Activated naive CD4-positive, alpha-beta T cell treated with anti-CD3 and anti-CD28 coated beads, Interleukin-2, amount 10 ng/mL, durations not matched to agents 7 days and 5 days (primary cell): Measurements from ENCODE around the gene C2.
"Not testable (repeated sequence)": the region's sequence is repeated elsewhere in the genome, so short reads cannot be mapped to it uniquely, and the experiment has no call there.

ENCODE experiments used
- CTCF ChIA-PET: fragments of 350-600 bp; sonication (Branson Sonifier 250); formaldehyde crosslinking; loops from one replicate; lab custom pipeline; 2021; ENCODE audit warnings: antibody characterized with exemption; lab: Charles Lee
- DNase-seq: peaks from one replicate; pipeline ENCODE4 v3.0.0-alpha.2; 2020
- H3K27ac Mint-ChIP-seq: one replicate; pipeline ENCODE4 v1.8.0; 2021; ENCODE audit warnings: mild to moderate bottlenecking, moderate library complexity, mixed read lengths
- H3K27me3 Mint-ChIP-seq: one replicate; pipeline ENCODE4 v1.8.0; 2021; ENCODE audit warnings: mild to moderate bottlenecking, mixed read lengths
- H3K36me3 Mint-ChIP-seq: one replicate; pipeline ENCODE4 v1.8.0; 2021; ENCODE audit warnings: mixed read lengths
- H3K4me1 Mint-ChIP-seq: one replicate; pipeline ENCODE4 v1.8.0; 2021; ENCODE audit warnings: mixed read lengths
- H3K4me3 Mint-ChIP-seq: one replicate; pipeline ENCODE4 v1.8.0; 2021; ENCODE audit warnings: mild to moderate bottlenecking, moderate library complexity, mixed read lengths
- H3K9me3 Mint-ChIP-seq: one replicate; pipeline ENCODE4 v1.8.0; 2021; ENCODE audit warnings: mixed read lengths

The C2 gene

GRCh38 chr6:31905041-31905440 is 22.5 kb upstream of the C2 start:
- CTCF ChIA-PET: no interaction called here
- Mint-ChIP-seq H3K4me1 (peaks cover 14% of the 10 kb centered on the region), H3K36me3 (no peaks in the 10 kb centered on the region), H3K4me3 (no peak overlapping the region), H3K27me3 (peaks cover 50% of the 10 kb centered on the region), H3K9me3 (no peaks in the 10 kb centered on the region), H3K27ac (no peak overlapping the region)
- DNase-seq: no peak

- CTCF ChIA-PET: no interaction called here
- H3K9me3 Mint-ChIP-seq: no peaks in the 10 kb centered on the region
- H3K4me3 Mint-ChIP-seq: no peak overlapping the region
- H3K27ac Mint-ChIP-seq: no peak overlapping the region
- H3K36me3 Mint-ChIP-seq: no peaks in the 10 kb centered on the region
- peaks cover 11% of the 10 kb centered on the region for H3K4me1 Mint-ChIP-seq
- DNase-seq: no peak
- H3K27me3 Mint-ChIP-seq: peaks cover 53% of the 10 kb centered on the region
Measured at GRCh38 chr6:31906122-31906521, 21.4 kb upstream of the C2 start.

GRCh38 chr6:31906727-31907126 is 20.8 kb upstream of the C2 start:
- H3K36me3 Mint-ChIP-seq, H3K9me3 Mint-ChIP-seq, H3K27ac Mint-ChIP-seq, H3K4me3 Mint-ChIP-seq, H3K4me1 Mint-ChIP-seq, CTCF ChIA-PET, DNase-seq: not testable (repeated sequence)
- H3K27me3 Mint-ChIP-seq: peaks cover 53% of the 10 kb centered on the region

GRCh38 chr6:31907158-31907813 is 20.2 kb upstream of the C2 start:
- H3K9me3 Mint-ChIP-seq: no peaks in the 10 kb centered on the region
- no peaks in the 10 kb centered on the region for H3K36me3 Mint-ChIP-seq
- H3K27me3 Mint-ChIP-seq: peaks cover 52% of the 10 kb centered on the region
- H3K27ac Mint-ChIP-seq: no peak overlapping the region
- DNase-seq: no peak
- H3K4me1 Mint-ChIP-seq: peaks cover 9% of the 10 kb centered on the region
- CTCF ChIA-PET: no interaction called here
- H3K4me3 Mint-ChIP-seq: no peak overlapping the region

- H3K4me1 Mint-ChIP-seq, DNase-seq, H3K27ac Mint-ChIP-seq, CTCF ChIA-PET, H3K9me3 Mint-ChIP-seq, H3K4me3 Mint-ChIP-seq, H3K36me3 Mint-ChIP-seq: not testable (repeated sequence)
- peaks cover 42% of the 10 kb centered on the region for H3K27me3 Mint-ChIP-seq
Measured at GRCh38 chr6:31908255-31908654, 19.3 kb upstream of the C2 start.

- no peaks in the 10 kb centered on the region for H3K9me3 Mint-ChIP-seq
- CTCF ChIA-PET: no interaction called here
- no peak overlapping the region for H3K27ac Mint-ChIP-seq
- peaks cover 2% of the 10 kb centered on the region for H3K4me1 Mint-ChIP-seq
- H3K36me3 Mint-ChIP-seq: no peaks in the 10 kb centered on the region
- H3K27me3 Mint-ChIP-seq: peaks cover 37% of the 10 kb centered on the region
- DNase-seq: no peak
- H3K4me3 Mint-ChIP-seq: no peak overlapping the region
Measured at GRCh38 chr6:31908791-31909190, 18.7 kb upstream of the C2 start.

- H3K9me3 Mint-ChIP-seq, H3K4me1 Mint-ChIP-seq, H3K4me3 Mint-ChIP-seq, CTCF ChIA-PET, DNase-seq, H3K36me3 Mint-ChIP-seq, H3K27ac Mint-ChIP-seq: not testable (repeated sequence)
- peaks cover 34% of the 10 kb centered on the region for H3K27me3 Mint-ChIP-seq
Measured at GRCh38 chr6:31909298-31909697, 18.2 kb upstream of the C2 start.

- CTCF ChIA-PET: interaction anchor here (1.1 kb wide), 1 partner anchor 10 kb away, joined by 3 read pairs; the partner anchor contains the start of gene ZBTB12
- peaks cover 21% of the 10 kb centered on the region for H3K27me3 Mint-ChIP-seq
- no peak for DNase-seq
- no peaks in the 10 kb centered on the region for H3K9me3 Mint-ChIP-seq
- H3K36me3 Mint-ChIP-seq: no peaks in the 10 kb centered on the region
- H3K27ac Mint-ChIP-seq: no peak overlapping the region
- H3K4me1 Mint-ChIP-seq: peaks cover 2% of the 10 kb centered on the region
- H3K4me3 Mint-ChIP-seq: no peak overlapping the region
Measured at GRCh38 chr6:31911826-31912585, 15.5 kb upstream of the C2 start.

- peaks cover 2% of the 10 kb centered on the region for H3K4me1 Mint-ChIP-seq
- no peaks in the 10 kb centered on the region for H3K36me3 Mint-ChIP-seq
- H3K27ac Mint-ChIP-seq: no peak overlapping the region
- H3K9me3 Mint-ChIP-seq: no peaks in the 10 kb centered on the region
- no peak for DNase-seq
- H3K4me3 Mint-ChIP-seq: no peak overlapping the region
- H3K27me3 Mint-ChIP-seq: peaks cover 9% of the 10 kb centered on the region
- CTCF ChIA-PET: no interaction called here
Measured at GRCh38 chr6:31915351-31915750, 12.2 kb upstream of the C2 start.

- Mint-ChIP-seq H3K4me1 (peaks cover 2% of the 10 kb centered on the region), H3K27ac (no peak overlapping the region), H3K9me3 (no peaks in the 10 kb centered on the region), H3K27me3 (peaks cover 12% of the 10 kb centered on the region), H3K4me3 (no peak overlapping the region), H3K36me3 (no peaks in the 10 kb centered on the region)
- no peak for DNase-seq
- CTCF ChIA-PET: no interaction called here
Measured at GRCh38 chr6:31915756-31916155, 11.8 kb upstream of the C2 start.

- no peaks in the 10 kb centered on the region for H3K4me1 Mint-ChIP-seq
- CTCF ChIA-PET: interaction anchor here (0.7 to 1.5 kb wide), 3 partner anchors 26 to 65 kb away, joined by 3 to 4 read pairs (median 3); no protein-coding TSS in a partner anchor
- peaks cover 19% of the 10 kb centered on the region for H3K27me3 Mint-ChIP-seq
Measured at GRCh38 chr6:31918069-31918720, 9.3 kb upstream of the C2 start.

GRCh38 chr6:31919624-31920303 is 7.8 kb upstream of the C2 start:
- H3K9me3 Mint-ChIP-seq: no peaks in the 10 kb centered on the region
- no peak for DNase-seq
- CTCF ChIA-PET: interaction anchor here (1.8 kb wide), 1 partner anchor 33 kb away, joined by 7 read pairs; no protein-coding TSS in a partner anchor
- no peak overlapping the region for H3K4me3 Mint-ChIP-seq
- no peaks in the 10 kb centered on the region for H3K36me3 Mint-ChIP-seq
- H3K27me3 Mint-ChIP-seq: peaks cover 20% of the 10 kb centered on the region
- no peaks in the 10 kb centered on the region for H3K4me1 Mint-ChIP-seq
- no peak overlapping the region for H3K27ac Mint-ChIP-seq

More at GRCh38 chr6:31918069-31918720, 9.3 kb upstream of the C2 start:
- H3K4me3 Mint-ChIP-seq: no peak overlapping the region
- no peak for DNase-seq
- H3K36me3 Mint-ChIP-seq: no peaks in the 10 kb centered on the region
- H3K27ac Mint-ChIP-seq: no peak overlapping the region
- H3K9me3 Mint-ChIP-seq: no peaks in the 10 kb centered on the region

GRCh38 chr6:31920811-31921210 is 6.7 kb upstream of the C2 start:
- H3K36me3 Mint-ChIP-seq: no peaks in the 10 kb centered on the region

GRCh38 chr6:31922942-31923341 is 4.6 kb upstream of the C2 start:
- H3K27me3 Mint-ChIP-seq: peaks cover 24% of the 10 kb centered on the region
- CTCF ChIA-PET: interaction anchor here (0.8 kb wide), 2 partner anchors 239 to 375 kb away, joined by 3 read pairs; no protein-coding TSS in a partner anchor
- no peaks in the 10 kb centered on the region for H3K36me3 Mint-ChIP-seq
- H3K4me3 Mint-ChIP-seq: no peak overlapping the region
- no peaks in the 10 kb centered on the region for H3K4me1 Mint-ChIP-seq
- H3K27ac Mint-ChIP-seq: no peak overlapping the region
- peak; percentile 53 for DNase-seq
- H3K9me3 Mint-ChIP-seq: no peaks in the 10 kb centered on the region

More at GRCh38 chr6:31920811-31921210, 6.7 kb upstream of the C2 start:
- DNase-seq: no peak
- H3K27ac Mint-ChIP-seq: no peak overlapping the region
- no peak overlapping the region for H3K4me3 Mint-ChIP-seq
- CTCF ChIA-PET: interaction anchor here (1.8 kb wide), 1 partner anchor 32 kb away, joined by 7 read pairs; no protein-coding TSS in a partner anchor
- H3K9me3 Mint-ChIP-seq: no peaks in the 10 kb centered on the region
- H3K27me3 Mint-ChIP-seq: peaks cover 22% of the 10 kb centered on the region
- no peaks in the 10 kb centered on the region for H3K4me1 Mint-ChIP-seq
